A549 (cell line): ENCODE measurements around the gene HTR3D.

Experiments
- EP300 ChIP-seq, 2 experiments: fragments of >200 bp; sonication (Bioruptor Twin); formaldehyde crosslinking; IDR thresholded peaks; 2 replicates in 1 of 2; 3 replicates in 1 of 2; pipeline ENCODE4 v1.6.1; 2016 to 2017
- RNF2 ChIP-seq: fragments of 200-600 bp; sonication (generic); IDR thresholded peaks from 2 replicates; pipeline ENCODE4 v1.6.1; 2016; ENCODE audit warnings: low read depth, mild to moderate bottlenecking, antibody characterized with exemption, moderate library complexity, borderline replicate concordance
- TF ChIP-seq, protein P1 (sequence below): fragments of >200 bp; sonication (Bioruptor Twin); formaldehyde crosslinking; IDR thresholded peaks from 3 replicates; pipeline ENCODE4 v1.5.1; 2016
- TF ChIP-seq, protein P2 (sequence below): fragments of 450-650 bp; IDR thresholded peaks from 2 replicates; pipeline ENCODE4 v1.6.1; 2014; ENCODE audit warnings: antibody characterized with exemption
- TF ChIP-seq, protein P3 (sequence below): IDR thresholded peaks from 2 replicates; pipeline ENCODE4 v1.6.1; 2012

DNA sequence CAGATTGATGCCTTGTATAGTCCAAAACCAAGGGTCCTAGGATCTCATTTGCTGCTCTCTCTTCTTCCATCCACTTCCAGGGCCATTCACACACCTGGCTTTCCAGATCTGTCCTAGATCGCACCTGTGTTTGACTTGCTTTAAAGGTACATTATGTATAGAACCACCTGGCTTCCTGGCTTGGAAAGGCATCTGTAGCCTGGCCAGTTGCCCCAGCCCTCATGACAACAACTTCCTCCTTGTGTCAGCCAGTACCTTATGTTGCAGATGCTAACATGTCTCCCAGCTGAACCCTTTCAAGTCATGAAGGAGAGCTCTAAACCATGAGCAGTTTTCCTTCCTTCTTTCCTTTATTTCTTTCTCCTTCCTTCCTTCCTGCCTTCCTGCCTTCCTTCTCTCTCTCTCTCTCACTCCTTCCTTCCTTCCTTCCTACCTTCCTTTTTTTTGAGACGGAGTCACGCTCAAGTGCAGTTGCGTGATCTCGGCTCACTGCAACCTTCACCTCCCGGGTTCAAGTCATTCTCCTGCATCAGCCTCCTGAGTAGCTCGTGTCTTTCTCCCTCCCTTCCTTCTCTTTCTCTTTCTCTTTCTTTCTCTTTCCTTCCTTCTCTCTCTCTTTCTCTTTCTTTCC, 18.8 kb downstream of the HTR3D start:
- TF ChIP-seq, protein P1, sequence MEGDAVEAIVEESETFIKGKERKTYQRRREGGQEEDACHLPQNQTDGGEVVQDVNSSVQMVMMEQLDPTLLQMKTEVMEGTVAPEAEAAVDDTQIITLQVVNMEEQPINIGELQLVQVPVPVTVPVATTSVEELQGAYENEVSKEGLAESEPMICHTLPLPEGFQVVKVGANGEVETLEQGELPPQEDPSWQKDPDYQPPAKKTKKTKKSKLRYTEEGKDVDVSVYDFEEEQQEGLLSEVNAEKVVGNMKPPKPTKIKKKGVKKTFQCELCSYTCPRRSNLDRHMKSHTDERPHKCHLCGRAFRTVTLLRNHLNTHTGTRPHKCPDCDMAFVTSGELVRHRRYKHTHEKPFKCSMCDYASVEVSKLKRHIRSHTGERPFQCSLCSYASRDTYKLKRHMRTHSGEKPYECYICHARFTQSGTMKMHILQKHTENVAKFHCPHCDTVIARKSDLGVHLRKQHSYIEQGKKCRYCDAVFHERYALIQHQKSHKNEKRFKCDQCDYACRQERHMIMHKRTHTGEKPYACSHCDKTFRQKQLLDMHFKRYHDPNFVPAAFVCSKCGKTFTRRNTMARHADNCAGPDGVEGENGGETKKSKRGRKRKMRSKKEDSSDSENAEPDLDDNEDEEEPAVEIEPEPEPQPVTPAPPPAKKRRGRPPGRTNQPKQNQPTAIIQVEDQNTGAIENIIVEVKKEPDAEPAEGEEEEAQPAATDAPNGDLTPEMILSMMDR: no peak
- no peak for TF ChIP-seq RNF2
- TF ChIP-seq, protein P2, sequence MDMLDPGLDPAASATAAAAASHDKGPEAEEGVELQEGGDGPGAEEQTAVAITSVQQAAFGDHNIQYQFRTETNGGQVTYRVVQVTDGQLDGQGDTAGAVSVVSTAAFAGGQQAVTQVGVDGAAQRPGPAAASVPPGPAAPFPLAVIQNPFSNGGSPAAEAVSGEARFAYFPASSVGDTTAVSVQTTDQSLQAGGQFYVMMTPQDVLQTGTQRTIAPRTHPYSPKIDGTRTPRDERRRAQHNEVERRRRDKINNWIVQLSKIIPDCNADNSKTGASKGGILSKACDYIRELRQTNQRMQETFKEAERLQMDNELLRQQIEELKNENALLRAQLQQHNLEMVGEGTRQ: no peak
- TF ChIP-seq EP300 (IDR thresholded peaks at IDR 0.05): no peak
- TF ChIP-seq, protein P3, sequence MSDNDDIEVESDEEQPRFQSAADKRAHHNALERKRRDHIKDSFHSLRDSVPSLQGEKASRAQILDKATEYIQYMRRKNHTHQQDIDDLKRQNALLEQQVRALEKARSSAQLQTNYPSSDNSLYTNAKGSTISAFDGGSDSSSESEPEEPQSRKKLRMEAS: no peak
